ENCODE results near the gene TRIM22.
"Not testable (repeated sequence)": the region's sequence is repeated elsewhere in the genome, so short reads cannot be mapped to it uniquely, and the experiment has no call there.

TRIM22 gene

GRCh38 chr11:5698281-5698680, 8.7 kb downstream of the TRIM22 start:
- no peak overlapping the region for H3K4me3 Mint-ChIP-seq
- H3K4me1 Mint-ChIP-seq (ENCODE audit: low read depth), result peaks cover 28% of the 10 kb centered on the region
- no peaks in the 10 kb centered on the region for H3K27me3 Mint-ChIP-seq
- intact Hi-C loops (cut with micrococcal nuclease), result no loop called here
- H3K9me3 Mint-ChIP-seq, result no peaks in the 10 kb centered on the region
- H3K27ac Mint-ChIP-seq, result no peak overlapping the region
- peaks cover 53% of the 10 kb centered on the region for H3K36me3 Mint-ChIP-seq (ENCODE audit: low read depth)

- H3K27me3 Mint-ChIP-seq, result no peaks in the 10 kb centered on the region
- no peaks in the 10 kb centered on the region for H3K9me3 Mint-ChIP-seq
- H3K27ac Mint-ChIP-seq, result peak overlapping the region; percentile 87
- intact Hi-C loops (cut with micrococcal nuclease), result loop anchor here (1.0 kb wide), 1 partner anchor 11 kb away; the partner anchor contains the start of gene TRIM22
- H3K4me3 Mint-ChIP-seq, result peak overlapping the region; percentile 69
- H3K4me1 Mint-ChIP-seq (ENCODE audit: low read depth), result peaks cover 20% of the 10 kb centered on the region
- H3K36me3 Mint-ChIP-seq (ENCODE audit: low read depth), result peaks cover 51% of the 10 kb centered on the region
Observed at GRCh38 chr11:5700421-5701054, 10.9 kb downstream of the TRIM22 start.

GRCh38 chr11:5701055-5701577, 11.5 kb downstream of the TRIM22 start:
- Mint-ChIP-seq H3K27ac (peak overlapping the region; percentile 87), H3K27me3 (no peaks in the 10 kb centered on the region), H3K4me3 (no peak overlapping the region), H3K36me3 (ENCODE audit: low read depth) (peaks cover 52% of the 10 kb centered on the region), H3K9me3 (no peaks in the 10 kb centered on the region), H3K4me1 (ENCODE audit: low read depth) (peaks cover 20% of the 10 kb centered on the region)
- intact Hi-C loops (cut with micrococcal nuclease), result no loop called here

- Mint-ChIP-seq H3K27me3 (no peaks in the 10 kb centered on the region), H3K36me3 (ENCODE audit: low read depth) (peaks cover 52% of the 10 kb centered on the region), H3K27ac (peak overlapping the region; percentile 15), H3K4me1 (ENCODE audit: low read depth) (peaks cover 20% of the 10 kb centered on the region), H3K9me3 (no peaks in the 10 kb centered on the region), H3K4me3 (no peak overlapping the region)
- intact Hi-C loops (cut with micrococcal nuclease), result no loop called here
Observed at GRCh38 chr11:5703741-5704536, 14.3 kb downstream of the TRIM22 start.

GRCh38 chr11:5705688-5706087, 16.1 kb downstream of the TRIM22 start:
- intact Hi-C loops (cut with micrococcal nuclease), result no loop called here
- Mint-ChIP-seq H3K27me3 (no peaks in the 10 kb centered on the region), H3K36me3 (ENCODE audit: low read depth) (peaks cover 61% of the 10 kb centered on the region), H3K27ac (no peak overlapping the region), H3K4me3 (no peak overlapping the region), H3K9me3 (no peaks in the 10 kb centered on the region), H3K4me1 (ENCODE audit: low read depth) (peaks cover 12% of the 10 kb centered on the region)

GRCh38 chr11:5712507-5712906, 22.9 kb downstream of the TRIM22 start:
- no peaks in the 10 kb centered on the region for H3K27me3 Mint-ChIP-seq
- H3K36me3 Mint-ChIP-seq (ENCODE audit: low read depth), result peaks cover 29% of the 10 kb centered on the region
- intact Hi-C loops (cut with micrococcal nuclease), result no loop called here
- H3K4me3 Mint-ChIP-seq, result no peak overlapping the region
- H3K4me1 Mint-ChIP-seq (ENCODE audit: low read depth), result no peaks in the 10 kb centered on the region
- no peak overlapping the region for H3K27ac Mint-ChIP-seq
- no peaks in the 10 kb centered on the region for H3K9me3 Mint-ChIP-seq

- H3K9me3 Mint-ChIP-seq, result no peaks in the 10 kb centered on the region
- H3K36me3 Mint-ChIP-seq (ENCODE audit: low read depth), result peaks cover 17% of the 10 kb centered on the region
- H3K27ac Mint-ChIP-seq, result no peak overlapping the region
- no peaks in the 10 kb centered on the region for H3K4me1 Mint-ChIP-seq (ENCODE audit: low read depth)
- no peak overlapping the region for H3K4me3 Mint-ChIP-seq
- intact Hi-C loops (cut with micrococcal nuclease), result no loop called here
- H3K27me3 Mint-ChIP-seq, result no peaks in the 10 kb centered on the region
Observed at GRCh38 chr11:5713695-5714094, 24.1 kb downstream of the TRIM22 start.

GRCh38 chr11:5716518-5716917, 26.9 kb downstream of the TRIM22 start:
- H3K36me3 Mint-ChIP-seq (ENCODE audit: low read depth); intact Hi-C loops (cut with micrococcal nuclease); H3K27me3 Mint-ChIP-seq; H3K4me3 Mint-ChIP-seq; H3K4me1 Mint-ChIP-seq (ENCODE audit: low read depth); H3K27ac Mint-ChIP-seq; H3K9me3 Mint-ChIP-seq: not testable (repeated sequence)

GRCh38 chr11:5719703-5720495, 30.3 kb downstream of the TRIM22 start:
- intact Hi-C loops (cut with micrococcal nuclease), result no loop called here
- no peaks in the 10 kb centered on the region for H3K36me3 Mint-ChIP-seq (ENCODE audit: low read depth)
- no peaks in the 10 kb centered on the region for H3K9me3 Mint-ChIP-seq

GRCh38 chr11:5722622-5723021, 33.0 kb downstream of the TRIM22 start:
- Mint-ChIP-seq H3K27me3 (no peaks in the 10 kb centered on the region), H3K27ac (no peak overlapping the region), H3K9me3 (no peaks in the 10 kb centered on the region), H3K4me1 (ENCODE audit: low read depth) (no peaks in the 10 kb centered on the region), H3K36me3 (ENCODE audit: low read depth) (no peaks in the 10 kb centered on the region), H3K4me3 (no peak overlapping the region)
- intact Hi-C loops (cut with micrococcal nuclease), result no loop called here

More at GRCh38 chr11:5719703-5720495, 30.3 kb downstream of the TRIM22 start:
- Mint-ChIP-seq H3K27ac (no peak overlapping the region), H3K4me1 (ENCODE audit: low read depth) (no peaks in the 10 kb centered on the region), H3K27me3 (no peaks in the 10 kb centered on the region), H3K4me3 (no peak overlapping the region)

GRCh38 chr11:5726351-5726750, 36.8 kb downstream of the TRIM22 start:
- intact Hi-C loops (cut with micrococcal nuclease), result no loop called here
- no peaks in the 10 kb centered on the region for H3K9me3 Mint-ChIP-seq
- H3K27me3 Mint-ChIP-seq, result no peaks in the 10 kb centered on the region
- no peaks in the 10 kb centered on the region for H3K36me3 Mint-ChIP-seq (ENCODE audit: low read depth)
- H3K4me3 Mint-ChIP-seq, result no peak overlapping the region
- H3K27ac Mint-ChIP-seq, result no peak overlapping the region
- H3K4me1 Mint-ChIP-seq (ENCODE audit: low read depth), result no peaks in the 10 kb centered on the region

GRCh38 chr11:5727691-5728090, 38.1 kb downstream of the TRIM22 start:
- no peak overlapping the region for H3K27ac Mint-ChIP-seq
- no peaks in the 10 kb centered on the region for H3K9me3 Mint-ChIP-seq
- H3K36me3 Mint-ChIP-seq (ENCODE audit: low read depth), result no peaks in the 10 kb centered on the region
- no peak overlapping the region for H3K4me3 Mint-ChIP-seq
- intact Hi-C loops (cut with micrococcal nuclease), result no loop called here
- H3K27me3 Mint-ChIP-seq, result no peaks in the 10 kb centered on the region
- H3K4me1 Mint-ChIP-seq (ENCODE audit: low read depth), result no peaks in the 10 kb centered on the region

- no peak within 1 kb of the TSS for H3K27ac Mint-ChIP-seq
- H3K27me3 Mint-ChIP-seq, result no peaks in the 10 kb centered on the region
- no peak within 1 kb of the TSS for H3K4me3 Mint-ChIP-seq
- H3K4me1 Mint-ChIP-seq (ENCODE audit: low read depth), result no peaks in the 10 kb centered on the region
- H3K9me3 Mint-ChIP-seq, result peaks cover 3% of the 10 kb centered on the region
- intact Hi-C loops (cut with micrococcal nuclease), result no loop called here
- H3K36me3 Mint-ChIP-seq (ENCODE audit: low read depth), result no peaks in the 10 kb centered on the region
Observed at GRCh38 chr11:5736396-5736795, 46.8 kb downstream of the TRIM22 start, which contains the start of gene OR56B1. OR56B1 (plus strand) TSS chr11:5736448; CDS start chr11:5736517, 69 bp downstream.

- no peaks in the 10 kb centered on the region for H3K36me3 Mint-ChIP-seq (ENCODE audit: low read depth)
- H3K27ac Mint-ChIP-seq, result no peak overlapping the region
- intact Hi-C loops (cut with micrococcal nuclease), result no loop called here
- peaks cover 10% of the 10 kb centered on the region for H3K9me3 Mint-ChIP-seq
- no peak overlapping the region for H3K4me3 Mint-ChIP-seq
- H3K4me1 Mint-ChIP-seq (ENCODE audit: low read depth), result no peaks in the 10 kb centered on the region
- no peaks in the 10 kb centered on the region for H3K27me3 Mint-ChIP-seq
Observed at GRCh38 chr11:5737091-5737490, 47.5 kb downstream of the TRIM22 start.

Data from dendritic cell treated with granulocyte-macrophage colony-stimulating factor and Interleukin-4, amounts not matched to agents 40 ng/mL and 50 ng/mL, for 4 days (primary cell).